EL (cell line): ENCODE data around the gene TLCD3B.

ENCODE experiments used
- DNase-seq: peaks from one replicate; pipeline ENCODE4 v3.0.0-alpha.2; 2016

The TLCD3B gene

DNA sequence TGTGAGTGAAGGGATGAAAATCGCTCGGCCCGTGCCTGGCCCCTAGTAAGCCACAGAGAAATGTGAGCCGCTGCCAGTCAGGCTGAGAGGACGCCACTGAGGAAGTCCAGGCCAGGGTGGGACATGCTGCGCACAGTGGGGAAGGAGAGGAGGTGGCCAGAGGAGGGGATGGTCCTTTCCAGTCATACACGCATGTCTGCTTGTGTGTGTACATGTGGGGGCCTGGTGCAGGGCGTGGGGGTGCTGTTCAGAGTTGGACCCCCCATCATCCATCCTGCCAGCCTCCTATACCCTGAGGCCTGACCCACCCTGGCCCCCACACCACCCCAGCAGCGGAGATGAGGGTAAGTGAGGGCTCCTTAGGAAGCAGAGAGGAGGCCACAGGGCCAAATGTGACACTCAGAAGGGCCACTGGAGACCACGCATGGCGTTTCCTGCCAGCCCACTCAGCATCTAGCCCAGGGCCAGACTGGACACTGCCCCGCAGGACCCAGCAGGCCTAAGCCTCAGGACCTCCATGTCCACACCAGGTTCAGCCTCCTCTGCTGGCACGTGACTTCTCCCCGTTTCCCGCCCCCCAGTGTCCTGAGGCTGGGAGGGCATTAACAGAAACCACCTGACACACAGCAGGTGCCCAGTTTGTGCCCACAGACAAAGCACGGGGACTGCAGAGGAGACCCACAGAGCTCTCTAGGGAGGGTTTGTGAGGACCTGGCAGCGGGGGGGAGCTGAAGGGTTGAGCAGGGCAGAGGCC, 27.2 kb downstream of the TLCD3B start:
- DNase-seq = no peak

DNA sequence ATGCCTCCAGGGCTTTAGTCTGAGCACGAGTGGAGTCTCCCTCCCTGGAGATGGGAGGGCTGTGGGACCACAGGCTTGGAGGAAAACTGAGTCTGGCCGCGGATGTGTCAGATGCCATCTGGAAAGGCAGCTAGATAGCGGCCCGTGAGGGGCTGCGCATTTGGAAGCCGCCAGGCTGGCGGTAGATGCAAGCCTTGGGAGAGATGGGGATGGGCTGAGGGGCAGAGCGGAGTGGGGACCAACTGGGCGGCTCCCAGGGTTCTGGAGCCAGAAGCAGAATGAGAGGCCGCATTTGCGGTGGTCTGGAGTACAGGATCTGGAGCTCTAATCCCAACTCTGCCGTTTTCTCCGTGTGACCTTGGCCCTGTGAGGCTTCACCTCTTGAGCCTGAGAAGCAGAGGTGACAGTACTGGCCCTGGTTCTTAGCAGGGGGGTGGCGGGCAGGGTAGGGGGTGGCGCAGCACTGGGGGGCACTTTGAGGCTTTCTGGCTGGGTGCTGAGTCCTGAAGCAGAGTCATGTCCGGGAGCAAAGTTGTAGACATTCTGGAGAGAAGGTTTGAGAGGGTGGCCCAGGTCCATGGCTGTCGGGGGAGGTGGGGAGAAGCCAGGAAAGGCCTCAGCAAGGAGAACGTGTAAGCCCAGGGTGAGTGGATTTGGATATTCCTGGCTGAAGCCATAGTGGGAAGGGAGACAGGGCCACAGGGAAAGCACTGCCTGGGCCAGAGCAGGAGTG, 28.3 kb downstream of the TLCD3B start:
- no peak for DNase-seq

GRCh38 chr16:30000735-30001631, 30.1 kb downstream of the TLCD3B start:
- no peak for DNase-seq

- DNase-seq = no peak
These were observed 31.5 kb downstream of the TLCD3B start for GRCh38 chr16:29999605-30000004.

- DNase-seq = no peak
These were observed 34.3 kb downstream of the TLCD3B start for GRCh38 chr16:29996766-29997250.

GRCh38 chr16:29995911-29996765, 34.9 kb downstream of the TLCD3B start, which contains the start of gene INO80E:
TSS of gene INO80E (plus strand) at chr16:29996241. CDS start at chr16:29996311, 70 bp downstream.
- DNase-seq = peak; percentile 95

GRCh38 chr16:29995324-29995910, 35.7 kb downstream of the TLCD3B start, which contains the start of gene HIRIP3:
TSS of gene HIRIP3 (minus strand) at chr16:29995617. CDS start at chr16:29995605, 12 bp downstream.
- peak; percentile 80 for DNase-seq

- DNase-seq = peak; percentile 94
These were observed 36.3 kb downstream of the TLCD3B start for GRCh38 chr16:29994600-29995323.

DNA sequence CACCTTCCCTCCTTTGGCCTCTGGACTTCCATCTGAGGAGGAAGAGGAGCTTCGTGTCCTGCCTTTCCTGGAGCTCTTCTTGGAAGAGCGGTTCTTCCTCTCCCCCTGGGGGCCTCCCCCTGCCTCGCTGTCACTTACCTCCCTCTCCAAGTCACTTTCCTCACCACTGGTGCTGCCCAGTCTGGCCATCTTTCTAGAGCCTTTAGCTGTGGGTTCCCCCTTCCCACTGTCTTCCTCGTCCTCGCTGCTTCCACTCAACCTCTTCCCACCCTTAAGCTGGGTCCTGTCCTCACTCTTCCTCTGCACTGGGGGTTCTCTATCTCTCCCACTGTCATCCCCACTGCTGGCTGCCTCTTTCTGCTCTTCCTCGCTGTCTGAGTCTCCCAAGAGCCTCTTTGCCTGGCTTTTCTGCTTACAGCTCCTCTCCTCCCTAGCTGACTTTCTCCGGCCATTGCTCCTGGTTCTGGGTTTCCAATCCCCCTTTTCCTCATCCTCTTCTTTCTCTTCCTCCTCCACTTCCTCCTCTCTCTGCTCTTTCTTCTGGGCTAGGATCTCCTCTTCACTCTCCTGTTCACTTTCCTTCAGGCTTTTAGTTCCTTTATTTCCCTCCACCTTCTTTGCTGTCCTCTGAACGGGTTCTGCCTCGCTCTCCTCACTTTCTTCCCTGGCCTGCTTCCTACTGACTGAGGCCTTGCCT, 37.0 kb downstream of the TLCD3B start:
- no peak for DNase-seq

DNA sequence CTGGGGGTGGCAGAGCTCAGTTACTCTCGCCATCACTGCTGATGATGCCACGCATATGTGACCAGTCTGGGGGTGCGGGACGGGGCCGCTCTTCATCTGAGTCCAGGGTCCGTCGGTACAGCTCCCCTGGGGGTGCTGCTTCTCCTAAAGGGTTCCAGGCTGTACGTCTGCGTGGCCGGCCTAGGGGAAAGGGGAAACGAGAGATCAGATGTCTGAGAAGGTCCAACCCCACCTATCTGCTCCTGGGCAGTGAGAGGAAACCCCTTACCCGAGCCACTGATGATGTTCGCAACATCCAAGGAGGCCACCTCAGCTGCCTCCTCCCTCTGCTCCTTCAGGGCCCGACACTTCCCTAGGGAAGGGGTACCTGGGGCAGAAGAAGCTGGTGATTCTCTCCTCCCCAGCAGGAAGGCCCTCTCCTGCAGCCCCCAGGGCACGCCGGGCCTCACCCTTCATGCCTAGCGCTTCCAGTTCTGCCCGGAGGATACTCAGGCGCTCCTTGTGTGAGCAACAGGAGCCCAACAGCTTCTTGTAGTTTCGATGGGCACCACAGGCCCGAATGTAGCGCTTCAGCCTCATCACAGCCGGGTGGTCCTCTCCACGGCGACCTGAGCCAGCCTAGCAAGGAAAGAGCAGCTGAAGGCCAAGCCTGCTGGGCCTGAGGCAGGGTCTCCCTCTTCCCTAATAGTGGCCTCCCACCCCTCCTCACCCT, 37.7 kb downstream of the TLCD3B start:
- DNase-seq = no peak

DNA sequence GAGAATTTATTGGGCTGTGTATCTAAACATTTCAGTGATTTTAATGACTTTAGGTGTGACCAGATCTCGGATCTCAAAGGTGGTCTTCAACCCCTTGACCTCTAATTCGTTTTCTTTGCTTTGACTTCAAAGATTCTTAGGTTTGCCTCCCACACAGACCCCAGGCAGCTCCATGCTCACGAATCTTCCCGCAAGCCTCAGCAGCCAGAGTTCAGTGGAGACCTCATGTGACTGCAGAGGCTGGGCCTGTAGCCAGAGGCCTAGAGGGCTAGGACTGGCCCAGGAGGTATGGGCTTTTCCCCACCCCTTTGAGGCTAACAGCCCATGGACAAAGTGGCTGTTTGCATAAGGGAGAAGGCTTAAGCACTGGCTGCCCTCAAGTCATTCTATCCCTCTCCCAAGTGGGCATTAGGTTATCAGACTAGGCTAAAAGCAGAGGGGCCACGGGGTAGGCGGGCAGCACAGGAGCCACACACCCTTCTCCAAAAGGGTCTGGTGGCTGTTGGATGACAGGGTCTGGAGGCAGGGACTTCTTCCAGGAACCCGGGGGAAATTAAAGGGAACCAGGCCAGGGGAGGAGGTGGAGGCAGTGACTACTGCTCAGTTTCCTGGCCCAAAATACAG, 38.6 kb downstream of the TLCD3B start:
- DNase-seq = peak; percentile 37

DNA sequence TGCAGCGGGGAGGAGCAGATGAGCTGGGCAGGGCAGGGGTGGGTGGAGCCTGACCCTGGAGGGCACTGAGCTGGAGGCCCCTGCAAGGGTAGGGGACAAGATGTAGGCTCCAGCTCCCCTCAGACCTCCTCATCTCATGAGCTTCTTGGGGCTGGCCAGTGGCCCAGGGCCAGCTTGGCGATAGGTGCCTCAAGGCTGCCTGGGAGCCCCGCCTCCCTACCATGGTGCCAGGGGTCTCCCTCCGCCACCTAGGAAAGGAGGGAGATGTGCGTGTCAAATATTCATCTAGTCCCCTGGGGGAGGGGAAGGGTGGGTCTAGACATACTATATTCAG, 39.5 kb downstream of the TLCD3B start:
- DNase-seq = no peak

- DNase-seq = no peak
These were observed 40.0 kb downstream of the TLCD3B start for GRCh38 chr16:29990883-29991570.

- no peak for DNase-seq
These were observed 41.0 kb downstream of the TLCD3B start for GRCh38 chr16:29990034-29990433.

DNA sequence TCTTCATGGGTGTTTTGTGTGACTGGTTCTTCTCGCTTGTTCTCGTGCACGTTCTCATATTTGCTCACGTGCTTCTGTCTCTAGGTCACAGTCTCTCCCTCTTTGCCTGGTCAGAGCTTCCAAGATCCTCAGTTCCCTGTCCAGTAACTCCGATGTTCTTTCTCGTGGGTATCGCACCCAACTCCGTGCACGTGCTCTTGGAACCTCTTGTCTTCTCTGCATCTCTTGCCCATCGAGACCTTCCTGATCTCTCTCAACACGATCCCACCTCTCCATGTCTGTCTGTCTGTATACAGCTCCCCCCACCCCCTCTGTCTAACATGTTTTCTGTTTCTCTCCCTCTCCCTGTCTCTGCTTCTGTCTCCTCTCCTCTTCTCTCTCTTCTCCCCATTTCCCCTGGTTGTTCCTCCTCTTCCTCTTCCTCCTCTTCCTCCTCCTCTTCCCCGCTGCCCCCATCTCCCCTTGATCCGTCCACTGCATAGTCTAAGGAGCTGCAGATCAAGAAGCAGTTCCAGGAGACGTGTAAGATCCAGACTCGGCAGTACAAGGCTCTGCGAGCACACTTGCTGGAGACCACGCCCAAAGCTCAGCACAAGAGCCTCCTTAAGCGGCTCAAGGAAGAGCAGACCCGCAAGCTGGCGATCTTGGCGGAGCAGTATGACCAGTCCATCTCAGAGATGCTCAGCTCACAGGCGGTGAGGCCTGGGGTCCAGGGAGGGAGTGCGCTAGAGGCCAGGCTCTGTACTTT, 41.8 kb downstream of the TLCD3B start:
- no peak for DNase-seq

DNA sequence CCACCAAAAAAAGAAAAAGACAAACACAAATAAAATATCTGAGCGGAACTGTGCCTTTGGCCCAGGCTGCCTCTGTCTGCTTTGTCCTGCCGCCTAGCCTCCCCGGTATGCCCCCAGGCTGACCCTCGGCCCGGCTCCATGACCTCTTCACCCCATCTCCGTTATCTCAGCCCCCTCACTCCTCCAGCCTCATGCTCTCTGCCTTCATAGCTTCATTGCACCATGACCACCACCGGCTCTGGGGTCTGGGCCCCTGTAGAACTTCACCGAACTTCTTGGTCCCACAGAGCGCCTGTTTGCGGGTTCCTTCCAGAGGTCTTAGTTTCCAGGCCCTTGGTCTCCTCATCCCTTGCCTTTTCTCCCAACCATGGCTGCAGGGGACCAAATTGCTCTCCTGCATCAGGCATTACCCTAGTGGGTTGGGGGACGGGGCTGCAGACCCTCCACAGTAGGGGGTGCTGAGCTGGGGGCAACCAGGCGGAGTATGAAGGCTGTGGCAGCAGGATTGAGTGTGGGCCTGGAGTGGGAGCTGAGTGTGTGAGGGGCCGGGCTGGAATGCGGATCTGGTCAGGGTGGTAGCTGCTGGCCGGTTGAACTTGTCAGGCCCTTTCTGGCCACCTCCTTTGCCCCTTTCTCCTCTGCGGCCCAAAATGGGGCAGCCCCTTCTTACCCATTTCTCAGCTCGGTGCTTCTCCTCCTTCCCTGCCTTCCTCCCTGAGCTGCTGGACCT, 42.6 kb downstream of the TLCD3B start:
- no peak for DNase-seq
